GM21367 (cell line): ENCODE measurements around the gene PTMA.

ENCODE experiments used
- ATAC-seq: cut with Tn5 transposase; IDR thresholded peaks from one replicate; pipeline ENCODE4 v1.9.1; 2021; ENCODE audit not compliant: unreplicated experiment

Gene PTMA

DNA sequence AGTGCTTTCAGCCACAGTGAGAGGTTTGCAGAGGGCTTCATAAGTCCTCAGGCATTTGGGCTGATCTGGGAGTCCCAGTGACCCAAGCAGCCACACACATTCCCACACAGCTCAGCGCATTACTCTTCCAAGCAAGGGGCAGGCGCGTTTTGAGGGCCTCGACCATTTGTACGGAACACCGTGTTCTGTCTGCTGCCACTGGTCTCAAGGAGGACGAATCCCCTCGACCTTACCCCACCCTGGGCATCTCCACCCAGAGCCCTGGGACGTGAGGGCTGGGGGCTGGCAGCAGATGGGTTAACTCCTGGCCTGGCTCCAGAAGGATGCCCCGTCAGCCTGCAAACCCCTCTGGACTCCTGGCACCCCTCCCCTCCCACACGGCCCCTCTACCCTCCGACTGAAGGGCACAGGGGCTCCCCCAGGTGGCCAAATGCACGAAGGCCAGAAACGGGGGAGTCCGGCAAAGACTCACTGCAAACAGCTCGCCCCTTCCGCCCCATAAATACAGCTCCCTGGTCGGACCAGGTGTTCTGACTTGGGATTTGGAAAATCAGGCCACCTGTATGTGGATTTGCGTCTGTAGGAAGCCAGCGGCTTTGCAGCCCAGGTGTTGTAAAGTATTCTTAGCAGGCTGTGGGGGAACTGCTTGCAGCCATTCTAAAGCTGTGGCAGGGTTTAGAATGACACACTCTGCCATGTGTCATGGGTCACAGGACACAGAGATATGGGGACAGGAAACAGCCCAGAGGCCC, 33.6 kb upstream of the PTMA start:
- ATAC-seq, result peak; percentile 21

- no peak for ATAC-seq
These were observed 32.1 kb upstream of the PTMA start for GRCh38 chr2:231676243-231676642.

GRCh38 chr2:231677632-231678104, 30.7 kb upstream of the PTMA start:
- no peak for ATAC-seq

- ATAC-seq, result no peak
These were observed 28.4 kb upstream of the PTMA start for GRCh38 chr2:231679908-231680284.

GRCh38 chr2:231680285-231680991, 27.9 kb upstream of the PTMA start:
- ATAC-seq, result peak; percentile 3

DNA sequence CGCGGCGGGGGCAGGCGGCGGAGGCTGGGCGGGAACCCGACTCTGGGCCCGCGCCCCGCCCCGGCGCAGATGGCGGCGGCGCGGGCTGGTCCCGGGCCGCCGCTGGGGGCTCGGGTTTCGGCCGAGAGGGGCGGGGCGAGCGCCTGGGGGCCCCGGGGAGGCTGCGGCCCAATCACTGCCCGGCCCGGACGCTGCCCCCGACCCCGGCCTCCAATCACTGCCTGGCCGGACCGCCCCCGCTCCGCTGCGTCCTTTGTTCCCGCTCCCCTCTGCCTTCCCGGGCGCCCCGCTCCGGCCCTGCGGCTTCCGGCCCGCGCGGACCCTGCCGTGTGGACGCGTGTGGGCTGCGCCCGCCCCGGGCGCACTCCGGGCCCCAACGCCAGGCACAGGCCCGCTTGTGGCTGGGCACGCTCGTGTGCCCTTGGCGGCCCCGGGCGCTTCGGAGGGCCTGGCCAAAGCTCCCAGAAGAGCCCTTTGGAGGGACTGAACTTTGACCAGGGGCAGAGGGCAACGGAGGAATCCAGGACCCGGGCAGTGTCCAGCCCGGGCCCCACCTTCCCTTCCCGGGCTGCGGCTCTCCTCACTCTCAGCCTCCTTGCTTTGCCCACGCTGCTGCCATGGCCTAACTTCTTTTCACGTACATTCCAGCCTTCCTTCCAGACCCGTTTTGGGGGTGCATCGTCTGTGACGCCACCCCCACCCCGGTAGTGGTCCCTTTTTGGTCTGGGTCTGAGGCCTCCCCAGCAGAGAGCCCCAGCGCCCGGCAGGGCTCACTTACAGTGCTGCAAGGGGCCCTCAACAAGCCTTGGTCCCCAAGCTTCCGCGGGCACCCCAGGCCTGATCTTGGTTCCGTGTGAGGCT, 27.1 kb upstream of the PTMA start:
- ATAC-seq, result peak; percentile 39

- no peak for ATAC-seq
These were observed 25.6 kb upstream of the PTMA start for GRCh38 chr2:231682603-231683291.

DNA sequence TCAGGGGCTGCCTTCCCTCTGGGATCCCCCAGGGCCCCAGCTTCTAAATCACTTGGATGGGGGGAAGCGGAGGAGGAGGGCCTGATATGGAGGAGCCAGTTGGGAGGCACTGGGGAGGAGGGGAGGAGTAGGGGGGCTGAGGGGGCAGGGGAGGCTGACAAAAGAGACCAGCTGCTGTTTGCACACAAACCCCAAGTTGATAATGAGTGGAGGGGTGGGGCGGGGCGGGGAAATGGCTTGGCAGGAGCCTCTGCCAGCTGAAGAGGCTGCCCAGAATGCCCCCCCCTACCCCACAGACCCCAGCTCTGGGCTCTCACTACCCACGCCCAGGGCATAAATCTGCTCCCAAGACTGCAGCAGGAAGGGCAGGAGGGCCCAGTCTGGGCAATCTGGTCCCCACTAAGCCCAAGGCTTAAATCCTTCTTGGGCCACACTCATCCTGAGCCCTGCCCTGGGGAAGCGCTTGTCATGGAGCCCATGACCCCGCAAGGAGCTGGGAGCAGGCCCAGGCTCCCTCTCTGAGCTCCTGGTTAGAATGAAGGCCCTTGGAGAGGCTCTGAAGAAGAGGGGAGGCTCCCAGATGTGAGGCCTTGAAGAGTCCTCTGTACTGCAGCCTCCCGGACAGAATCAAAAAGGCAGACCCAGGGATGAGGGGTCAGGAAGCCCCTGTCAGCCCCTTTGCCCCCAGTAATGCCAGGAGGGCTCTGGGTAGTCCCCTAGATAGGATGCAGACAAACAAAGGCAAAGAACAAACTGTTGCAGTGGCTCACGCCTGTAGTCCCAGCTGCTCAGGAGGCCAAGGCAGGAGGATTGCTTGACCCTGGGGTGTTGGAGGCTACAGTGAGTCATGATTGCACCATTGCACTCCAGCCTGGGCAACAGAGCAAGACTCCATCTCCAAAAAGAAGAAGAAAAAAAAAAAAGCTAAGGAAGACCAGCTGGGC, 24.8 kb upstream of the PTMA start:
- no peak for ATAC-seq

GRCh38 chr2:231684314-231685223, 23.8 kb upstream of the PTMA start:
- ATAC-seq, result no peak

GRCh38 chr2:231685349-231686191, 22.8 kb upstream of the PTMA start:
- ATAC-seq, result no peak

GRCh38 chr2:231686192-231687100, 21.9 kb upstream of the PTMA start:
- no peak for ATAC-seq

DNA sequence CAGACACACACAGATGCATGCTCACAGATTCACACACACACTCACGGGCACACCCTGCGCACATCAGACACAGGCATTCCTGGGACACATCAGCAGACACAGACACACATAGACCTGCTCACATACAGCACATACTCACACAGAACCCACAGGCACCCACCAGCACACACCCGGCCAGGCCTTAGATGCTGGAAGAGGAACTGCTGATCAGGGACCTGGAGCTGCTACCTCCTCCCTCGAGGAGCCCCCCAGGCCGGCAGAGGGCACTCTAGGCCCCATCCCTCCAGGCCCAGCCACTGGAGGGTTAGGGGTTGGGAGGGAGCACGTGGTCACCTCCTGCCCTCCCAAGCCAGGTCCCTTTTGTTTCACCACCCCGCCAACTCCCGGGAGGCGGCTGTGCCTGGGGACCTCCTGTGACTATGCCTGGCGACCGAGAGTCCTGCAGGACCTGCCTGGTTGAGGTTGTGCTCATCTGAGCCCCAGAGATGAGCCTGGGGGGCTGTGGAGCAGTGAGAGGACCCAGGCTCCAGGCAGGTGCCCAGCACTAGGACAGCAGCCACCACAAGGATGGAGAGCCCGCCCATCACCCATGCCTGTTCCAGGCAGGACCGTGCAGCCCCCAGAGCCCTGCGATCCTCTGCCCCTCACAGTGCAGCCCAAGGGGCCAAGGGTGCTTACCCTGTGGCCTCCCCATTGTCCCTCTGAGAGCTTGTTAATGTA, 21.0 kb upstream of the PTMA start:
- peak; percentile 75 for ATAC-seq

DNA sequence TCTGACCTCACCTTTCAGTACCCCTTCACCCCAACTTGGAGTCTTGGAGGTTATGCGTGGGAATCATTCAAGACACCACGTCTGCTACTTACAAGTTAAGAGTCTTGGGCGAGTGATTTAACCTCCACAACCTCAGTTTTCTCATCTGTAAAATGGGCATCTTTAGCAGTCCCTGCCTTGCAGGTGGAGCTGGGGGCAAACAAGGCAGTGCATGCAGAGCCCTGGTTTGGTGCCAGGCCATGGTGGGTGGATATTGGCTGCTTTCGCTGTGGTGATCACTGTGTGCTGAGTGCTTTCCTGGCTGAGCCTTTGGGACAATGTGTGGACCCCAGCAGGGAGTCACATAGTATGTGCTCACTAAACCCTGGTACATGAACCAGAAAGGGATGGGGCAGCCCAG, 20.4 kb upstream of the PTMA start:
- no peak for ATAC-seq

GRCh38 chr2:231688719-231689118, 19.6 kb upstream of the PTMA start:
- no peak for ATAC-seq

GRCh38 chr2:231689124-231689893, 19.0 kb upstream of the PTMA start:
- ATAC-seq, result no peak
